GM23338 (cell line): ENCODE data around the gene AFF1.

ENCODE experiments used
- CTCF ChIP-seq, 2 experiments: fragments of 200-600 bp in 1 of 2; sonication (generic) in 1 of 2; conservative IDR thresholded peaks; 2 replicates each; pipeline versions ENCODE4 v1.5.1 to v1.6.1; 2016 to 2017; ENCODE audit warnings: antibody characterized with exemption in 2 of 2, low read depth in 2 of 2, mild to moderate bottlenecking in 2 of 2, moderate library complexity in 1 of 2
- EZH2 ChIP-seq: fragments of 200-600 bp; sonication (generic); IDR thresholded peaks from one replicate; pipeline ENCODE4 v1.8.0; 2017; ENCODE audit warnings: antibody characterized with exemption, mild to moderate bottlenecking, low read depth; ENCODE audit not compliant: unreplicated experiment
- NANOG ChIP-seq: IDR thresholded peaks from 2 replicates; pipeline ENCODE4 v1.6.1; 2016; ENCODE audit warnings: antibody characterized with exemption, borderline replicate concordance
- POLR2AphosphoS5 ChIP-seq: IDR thresholded peaks from 2 replicates; pipeline ENCODE4 v1.6.1; 2016; ENCODE audit warnings: antibody characterized with exemption, low read depth
- ZNF331 ChIP-seq: fragments of 250-450 bp; sonication (Bioruptor Pico); IDR thresholded peaks from 2 replicates; pipeline ENCODE4 v1.5.0; 2020; ENCODE audit warnings: low read depth, mild to moderate bottlenecking, moderate library complexity

- TF ChIP-seq POLR2AphosphoS5, result no peak
- TF ChIP-seq ZNF331 (CRISPR knock-in tag), result no peak
- TF ChIP-seq EZH2, result no peak
- TF ChIP-seq NANOG, result no peak
- no peak for TF ChIP-seq CTCF (conservative IDR thresholded peaks at IDR 0.05; ENCODE audit: low read depth in 2 of 2)
These were observed 47.0 kb downstream of the AFF1 start for GRCh38 chr4:86981789-86982188.
